Measurements from ENCODE around the gene DDX20. TPM values are rescaled to one million over a fixed set of nuclear protein-coding genes. Genes with fewer than 3 reads are reported as not detected.

DDX20 gene
- total RNA-seq, 1 donor from 2014 or later = 15.4 TPM

GRCh38 chr1:111720977-111721786, 34.5 kb upstream of the DDX20 start:
- no peak overlapping the region for H3K27ac Mint-ChIP-seq (ENCODE audit: unreplicated experiment)
- Histone ChIP-seq H2AFZ (ENCODE audit: low read depth, low read length) (no peak overlapping the region), H3K27me3 (ENCODE audit: insufficient read depth, low read length) (no peaks in the 10 kb centered on the region), H3K9ac (ENCODE audit: low read length) (no peak overlapping the region), H3K4me3 (ENCODE audit: insufficient read depth, low read depth, low read length) (no peak overlapping the region), H3K27ac (ENCODE audit: low read depth, low read length) (no peak overlapping the region), H3K9me3 (ENCODE audit: insufficient read depth, low read depth, low read length) (no peaks in the 10 kb centered on the region), H3K79me2 (ENCODE audit: insufficient read depth, low read length) (no peaks in the 10 kb centered on the region), H3K4me2 (ENCODE audit: low read length) (no peak overlapping the region), H3K4me1 (ENCODE audit: insufficient read depth, low read length) (no peaks in the 10 kb centered on the region), H3K36me3 (ENCODE audit: insufficient read depth, low read length) (no peaks in the 10 kb centered on the region), H4K20me1 (ENCODE audit: insufficient read depth, low read length) (peaks cover 3% of the 10 kb centered on the region)
- H3K27me3 Mint-ChIP-seq (ENCODE audit: low read depth, unreplicated experiment) = no peaks in the 10 kb centered on the region
- no peaks in the 10 kb centered on the region for H3K9me3 Mint-ChIP-seq (ENCODE audit: unreplicated experiment)
- peaks cover 2% of the 10 kb centered on the region for H3K36me3 Mint-ChIP-seq (ENCODE audit: low read depth, unreplicated experiment)
- FAIRE-seq (no peak), DNase-seq (ENCODE audit: low read depth) (no peak)
- H3K4me3 Mint-ChIP-seq (ENCODE audit: unreplicated experiment) = no peak overlapping the region
- TF ChIP-seq EZH2 (IDR thresholded peaks at IDR 0.05; ENCODE audit: insufficient read depth, low read length) (no peak), CTCF (IDR thresholded peaks at IDR 0.05; ENCODE audit: insufficient read depth, low read depth, low read length) (no peak)
- H3K4me1 Mint-ChIP-seq (ENCODE audit: low read depth, unreplicated experiment) = no peaks in the 10 kb centered on the region

GRCh38 chr1:111723091-111723806, 32.5 kb upstream of the DDX20 start:
- peaks cover 2% of the 10 kb centered on the region for H3K27me3 Mint-ChIP-seq (ENCODE audit: low read depth, unreplicated experiment)
- no peaks in the 10 kb centered on the region for H3K27me3 ChIP-seq (ENCODE audit: insufficient read depth, low read length)
- H3K79me2 ChIP-seq (ENCODE audit: insufficient read depth, low read length) = no peaks in the 10 kb centered on the region
- no peak overlapping the region for H3K4me3 Mint-ChIP-seq (ENCODE audit: unreplicated experiment)
- H3K4me3 ChIP-seq (ENCODE audit: insufficient read depth, low read depth, low read length) = no peak overlapping the region
- H3K27ac Mint-ChIP-seq (ENCODE audit: unreplicated experiment) = peak overlapping the region; percentile 60
- peaks cover 3% of the 10 kb centered on the region for H4K20me1 ChIP-seq (ENCODE audit: insufficient read depth, low read length)
- TF ChIP-seq EZH2 (IDR thresholded peaks at IDR 0.05; ENCODE audit: insufficient read depth, low read length) = no peak
- no peak for TF ChIP-seq CTCF (IDR thresholded peaks at IDR 0.05; ENCODE audit: insufficient read depth, low read depth, low read length)
- no peaks in the 10 kb centered on the region for H3K9me3 Mint-ChIP-seq (ENCODE audit: unreplicated experiment)
- no peak overlapping the region for H2AFZ ChIP-seq (ENCODE audit: low read depth, low read length)
- no peaks in the 10 kb centered on the region for H3K4me1 Mint-ChIP-seq (ENCODE audit: low read depth, unreplicated experiment)
- no peak overlapping the region for H3K9ac ChIP-seq (ENCODE audit: low read length)
- H3K9me3 ChIP-seq (ENCODE audit: insufficient read depth, low read depth, low read length) = no peaks in the 10 kb centered on the region
- H3K4me1 ChIP-seq (ENCODE audit: insufficient read depth, low read length) = no peaks in the 10 kb centered on the region
- DNase-seq (ENCODE audit: low read depth) (no peak), FAIRE-seq (no peak)
- no peak overlapping the region for H3K4me2 ChIP-seq (ENCODE audit: low read length)
- no peaks in the 10 kb centered on the region for H3K36me3 ChIP-seq (ENCODE audit: insufficient read depth, low read length)
- H3K27ac ChIP-seq (ENCODE audit: low read depth, low read length) = no peak overlapping the region
- peaks cover 4% of the 10 kb centered on the region for H3K36me3 Mint-ChIP-seq (ENCODE audit: low read depth, unreplicated experiment)

Data from astrocyte (in vitro differentiated cells and primary cell).